ENCODE results near the gene ANTXR1.

The ANTXR1 gene

DNA sequence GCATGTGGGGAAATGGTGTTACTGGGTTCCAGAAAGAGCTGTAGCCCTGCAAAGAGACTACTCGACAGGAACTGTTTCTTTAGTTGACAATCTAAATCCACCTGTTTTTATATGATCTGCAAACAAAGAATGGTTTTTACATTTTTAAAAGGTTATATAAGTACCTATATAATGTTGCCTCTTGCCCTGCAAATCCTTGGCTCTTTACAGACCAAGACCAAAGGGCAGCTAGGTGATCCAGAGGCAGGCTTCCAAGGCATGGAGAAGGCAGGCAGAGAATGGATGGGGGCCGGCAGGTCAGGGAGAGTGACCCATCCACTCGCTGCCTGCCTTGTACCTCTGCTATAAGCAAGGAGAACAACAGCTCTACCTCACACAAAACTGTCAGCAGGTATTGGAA, 173.6 kb downstream of the ANTXR1 start:
- no peak for TF ChIP-seq CTCF (conservative IDR thresholded peaks at IDR 0.05; ENCODE audit: low read depth, low read length)
- H3K36me3 ChIP-seq (ENCODE audit: insufficient read depth): no peaks in the 10 kb centered on the region

GRCh38 chr2:69188182-69188900, 175.4 kb downstream of the ANTXR1 start:
- Histone ChIP-seq H3K4me3 (IDR thresholded peaks at IDR 0.05; ENCODE audit: insufficient read depth, low read depth, low read length) (no peak overlapping the region), H2AFZ (ENCODE audit: low read depth) (no peak overlapping the region), H3K4me1 (ENCODE audit: low read depth, poor library complexity, severe bottlenecking) (peaks cover 12% of the 10 kb centered on the region), H4K20me1 (ENCODE audit: insufficient read depth) (no peaks in the 10 kb centered on the region), H3K9ac (no peak overlapping the region), H3K27me3 (ENCODE audit: insufficient read depth, low read depth) (no peaks in the 10 kb centered on the region), H3K27ac (no peak overlapping the region), H3K79me2 (ENCODE audit: insufficient read depth, low read depth) (no peaks in the 10 kb centered on the region), H3K4me2 (no peak overlapping the region), H3K36me3 (ENCODE audit: insufficient read depth) (no peaks in the 10 kb centered on the region)
- no peak for TF ChIP-seq CTCF (conservative IDR thresholded peaks at IDR 0.05; ENCODE audit: low read depth, low read length)

More for the DNA sequence above, 173.6 kb downstream of the ANTXR1 start:
- H3K27me3 ChIP-seq (ENCODE audit: insufficient read depth, low read depth): no peaks in the 10 kb centered on the region
- H2AFZ ChIP-seq (ENCODE audit: low read depth): no peak overlapping the region
- no peak overlapping the region for H3K9ac ChIP-seq
- no peak overlapping the region for H3K4me2 ChIP-seq
- no peaks in the 10 kb centered on the region for H3K4me1 ChIP-seq (ENCODE audit: low read depth, poor library complexity, severe bottlenecking)
- H4K20me1 ChIP-seq (ENCODE audit: insufficient read depth): no peaks in the 10 kb centered on the region
- H3K79me2 ChIP-seq (ENCODE audit: insufficient read depth, low read depth): no peaks in the 10 kb centered on the region
- H3K27ac ChIP-seq: no peak overlapping the region
- H3K4me3 ChIP-seq (IDR thresholded peaks at IDR 0.05; ENCODE audit: insufficient read depth, low read depth, low read length): no peak overlapping the region

- no peak overlapping the region for H3K4me3 ChIP-seq (IDR thresholded peaks at IDR 0.05; ENCODE audit: insufficient read depth, low read depth, low read length)
- peaks cover 28% of the 10 kb centered on the region for H3K4me1 ChIP-seq (ENCODE audit: low read depth, poor library complexity, severe bottlenecking)
- no peaks in the 10 kb centered on the region for H4K20me1 ChIP-seq (ENCODE audit: insufficient read depth)
- no peak for TF ChIP-seq CTCF (conservative IDR thresholded peaks at IDR 0.05; ENCODE audit: low read depth, low read length)
- no peak overlapping the region for H3K4me2 ChIP-seq
- no peak overlapping the region for H2AFZ ChIP-seq (ENCODE audit: low read depth)
- H3K9ac ChIP-seq: no peak overlapping the region
- H3K79me2 ChIP-seq (ENCODE audit: insufficient read depth, low read depth): no peaks in the 10 kb centered on the region
- H3K36me3 ChIP-seq (ENCODE audit: insufficient read depth): no peaks in the 10 kb centered on the region
- no peak overlapping the region for H3K27ac ChIP-seq
- H3K27me3 ChIP-seq (ENCODE audit: insufficient read depth, low read depth): no peaks in the 10 kb centered on the region
Measured at GRCh38 chr2:69190743-69191404, 177.9 kb downstream of the ANTXR1 start.

DNA sequence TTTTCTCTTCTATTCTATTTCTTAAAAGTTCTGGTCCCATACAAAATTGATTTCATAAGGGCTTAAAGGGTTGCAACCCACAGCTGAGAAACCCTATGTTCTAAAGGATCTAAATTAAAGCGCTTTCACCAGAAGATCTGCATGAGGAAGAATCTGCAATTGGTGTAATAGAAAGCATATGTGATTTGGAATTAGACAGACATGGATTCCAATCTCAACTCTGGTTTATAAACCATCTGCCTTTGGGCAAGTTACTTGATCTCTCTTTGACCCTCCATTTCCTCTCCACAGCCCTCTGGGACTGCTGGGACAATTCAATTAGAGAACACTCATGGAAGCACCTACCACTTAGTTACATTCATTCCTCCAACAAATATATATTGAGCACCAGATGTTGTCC, 178.7 kb downstream of the ANTXR1 start:
- TF ChIP-seq CTCF (conservative IDR thresholded peaks at IDR 0.05; ENCODE audit: low read depth, low read length): no peak
- Histone ChIP-seq H3K27me3 (ENCODE audit: insufficient read depth, low read depth) (no peaks in the 10 kb centered on the region), H2AFZ (ENCODE audit: low read depth) (no peak overlapping the region), H4K20me1 (ENCODE audit: insufficient read depth) (no peaks in the 10 kb centered on the region), H3K9ac (no peak overlapping the region), H3K27ac (no peak overlapping the region), H3K4me2 (no peak overlapping the region), H3K36me3 (ENCODE audit: insufficient read depth) (no peaks in the 10 kb centered on the region), H3K4me3 (IDR thresholded peaks at IDR 0.05; ENCODE audit: insufficient read depth, low read depth, low read length) (no peak overlapping the region), H3K79me2 (ENCODE audit: insufficient read depth, low read depth) (no peaks in the 10 kb centered on the region), H3K4me1 (ENCODE audit: low read depth, poor library complexity, severe bottlenecking) (peaks cover 31% of the 10 kb centered on the region)

Data from KMS-11 (cell line).